Nucleus accumbens (tissue), 56 donors: Measurements from ENCODE around the gene SPINK1.
"Not testable (repeated sequence)": the region's sequence is repeated elsewhere in the genome, so short reads cannot be mapped to it uniquely, and the experiment has no call there.

ENCODE experiments used
- DNase-seq, 56 donors: peaks; one replicate each; lab custom pipeline; 2025; lab: John Stamatoyannopoulos, UW

The SPINK1 gene

DNA sequence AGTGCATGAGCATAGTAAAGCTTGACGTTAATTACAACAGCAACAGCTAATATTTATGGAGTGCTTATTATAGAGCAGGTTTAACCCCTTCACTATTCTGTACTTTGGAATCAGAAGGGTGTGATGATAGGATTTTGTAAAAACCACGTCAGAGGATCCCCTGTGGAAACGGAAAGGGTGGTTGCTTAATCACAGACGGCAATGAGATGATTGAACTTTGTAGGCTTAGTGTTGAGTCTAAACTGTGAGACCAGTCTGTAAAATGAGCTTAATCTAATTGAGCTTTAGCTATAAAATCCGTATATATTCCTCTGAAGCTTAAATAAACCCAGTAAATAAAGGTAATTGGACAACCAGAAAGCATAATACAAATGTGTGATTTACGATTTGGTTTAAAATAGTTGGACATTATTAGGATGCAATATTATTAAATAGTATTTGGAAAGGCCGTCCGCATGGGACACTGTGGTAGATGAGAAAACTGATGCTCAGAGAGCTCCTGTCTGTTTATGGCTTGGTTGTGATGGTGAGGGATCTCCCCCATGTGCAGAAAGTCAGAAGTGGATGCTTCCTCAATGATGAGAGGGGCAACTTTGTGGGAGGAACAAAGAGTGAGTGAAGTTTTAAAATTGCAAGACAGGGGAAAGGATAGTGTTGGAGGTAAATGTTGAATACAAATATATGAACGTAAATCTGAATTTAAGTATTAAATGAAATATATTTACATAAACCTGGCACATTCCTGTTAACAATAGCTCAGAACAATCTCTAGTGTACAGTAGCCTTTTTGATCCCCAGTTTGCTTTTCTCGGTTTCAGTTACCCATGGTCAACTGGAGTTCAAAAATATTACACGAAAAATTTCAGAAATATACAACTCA lies 23.7 kb upstream of the SPINK1 start:
- no peak for DNase-seq

DNA sequence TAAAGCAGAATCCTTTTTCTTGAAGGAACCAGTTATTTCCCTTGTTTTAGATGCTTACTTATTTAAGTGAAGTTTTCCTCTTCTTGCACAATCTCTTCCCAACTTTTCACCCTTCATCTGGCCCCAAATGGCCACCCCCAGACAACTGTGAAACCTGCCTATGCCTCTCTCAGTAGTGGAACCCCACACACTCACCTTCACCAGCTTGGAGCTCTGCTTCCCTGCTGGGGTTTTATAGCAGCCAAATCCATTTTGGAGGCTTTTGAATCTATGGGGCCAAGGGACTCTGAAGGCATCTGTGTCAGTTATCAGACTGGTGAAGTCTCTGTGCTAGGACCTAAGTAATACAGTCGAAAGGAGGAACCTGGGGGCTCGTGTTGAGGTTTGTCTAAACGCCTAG lies 22.9 kb upstream of the SPINK1 start:
- no peak for DNase-seq

GRCh38 chr5:147853372-147853987 lies 22.0 kb upstream of the SPINK1 start:
- DNase-seq = no peak

GRCh38 chr5:147852365-147852764 lies 20.9 kb upstream of the SPINK1 start:
- DNase-seq = no peak

GRCh38 chr5:147851578-147851977 lies 20.1 kb upstream of the SPINK1 start:
- DNase-seq = no peak

- DNase-seq = no peak
Observed at GRCh38 chr5:147849226-147849625, 17.8 kb upstream of the SPINK1 start.

DNA sequence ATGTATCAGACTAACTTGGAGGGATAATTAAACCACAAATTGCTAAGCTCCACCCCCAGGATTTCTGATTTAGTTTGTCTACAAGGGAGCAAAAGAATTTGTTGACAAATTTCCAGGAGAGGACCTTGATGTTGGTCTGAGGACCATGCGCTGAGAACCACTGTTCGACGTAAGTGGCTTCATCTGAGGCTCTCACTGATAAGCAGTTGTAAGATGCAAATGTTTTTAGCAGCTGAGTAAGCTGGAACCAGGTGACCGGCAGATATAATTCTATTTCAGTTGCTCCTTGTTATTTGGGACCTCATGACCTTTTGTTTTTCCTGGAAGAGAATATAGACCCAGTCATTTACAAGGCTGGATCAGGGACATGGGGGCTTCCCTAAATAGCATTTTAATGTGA lies 14.1 kb upstream of the SPINK1 start:
- DNase-seq = no peak

GRCh38 chr5:147844846-147845245 lies 13.4 kb upstream of the SPINK1 start:
- no peak for DNase-seq

- DNase-seq = no peak
Observed at GRCh38 chr5:147842869-147843268, 11.4 kb upstream of the SPINK1 start.

GRCh38 chr5:147836439-147836838 lies 5.0 kb upstream of the SPINK1 start:
- no peak for DNase-seq

- no peak for DNase-seq
Observed at GRCh38 chr5:147835386-147835798, 3.9 kb upstream of the SPINK1 start.

DNA sequence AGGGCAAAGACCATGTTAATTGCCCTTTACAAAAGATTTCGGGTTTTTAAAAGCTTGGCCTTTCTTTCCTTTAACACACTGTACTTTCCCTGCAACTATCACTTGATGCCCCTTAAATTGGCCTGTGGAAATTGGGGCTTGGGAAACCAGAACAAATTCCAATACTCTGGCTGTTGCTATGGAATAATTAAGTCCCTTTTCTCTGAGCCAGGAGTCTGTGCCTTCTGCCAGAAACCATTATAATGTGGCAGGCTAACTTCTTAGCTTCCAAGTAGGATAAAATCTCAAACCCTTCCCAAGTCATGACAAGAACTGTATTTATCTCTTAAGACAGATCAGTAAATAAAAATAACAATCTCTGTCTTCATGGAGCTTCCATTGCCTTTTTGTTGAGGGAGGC lies 1.1 kb upstream of the SPINK1 start:
- DNase-seq = no peak

DNA sequence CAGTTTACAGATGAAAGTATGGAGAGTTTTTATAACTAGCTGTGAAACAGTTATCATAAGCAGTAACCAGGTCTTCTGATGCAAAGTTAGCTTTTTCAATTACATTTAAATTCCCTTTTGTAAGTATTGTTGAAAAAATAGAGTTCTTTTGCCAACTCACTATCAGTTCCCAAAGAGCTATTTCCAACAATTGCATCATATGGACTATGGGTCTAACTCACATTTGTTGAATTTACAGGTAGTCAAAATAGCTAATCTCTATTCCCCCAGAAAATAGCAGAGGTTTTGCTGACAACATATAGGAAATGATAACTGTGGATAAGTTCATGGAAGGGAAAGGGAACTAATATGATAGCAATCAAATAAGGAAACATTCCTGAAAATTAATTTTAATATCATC lies 1.4 kb downstream of the SPINK1 start:
- DNase-seq = no peak

DNA sequence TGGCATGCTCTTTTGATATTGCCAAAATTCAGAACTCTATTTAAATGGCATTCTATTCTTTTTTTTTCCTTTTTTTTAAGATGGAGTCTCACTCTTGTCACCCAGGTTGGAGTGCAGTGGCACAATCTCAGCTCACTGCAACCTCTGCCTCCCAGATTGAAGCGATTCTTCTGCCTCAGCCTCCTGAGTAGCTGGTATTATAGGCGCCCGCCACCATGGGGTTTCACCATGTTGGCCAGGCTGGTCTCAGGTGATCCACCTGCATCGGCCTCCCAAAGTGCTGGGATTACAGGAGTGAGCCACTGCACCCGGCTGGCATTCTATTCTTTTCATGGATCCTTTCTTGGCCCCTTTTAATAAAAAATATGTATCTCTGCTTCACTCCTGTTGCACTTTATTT lies 4.5 kb downstream of the SPINK1 start:
- DNase-seq = not testable (repeated sequence)

DNA sequence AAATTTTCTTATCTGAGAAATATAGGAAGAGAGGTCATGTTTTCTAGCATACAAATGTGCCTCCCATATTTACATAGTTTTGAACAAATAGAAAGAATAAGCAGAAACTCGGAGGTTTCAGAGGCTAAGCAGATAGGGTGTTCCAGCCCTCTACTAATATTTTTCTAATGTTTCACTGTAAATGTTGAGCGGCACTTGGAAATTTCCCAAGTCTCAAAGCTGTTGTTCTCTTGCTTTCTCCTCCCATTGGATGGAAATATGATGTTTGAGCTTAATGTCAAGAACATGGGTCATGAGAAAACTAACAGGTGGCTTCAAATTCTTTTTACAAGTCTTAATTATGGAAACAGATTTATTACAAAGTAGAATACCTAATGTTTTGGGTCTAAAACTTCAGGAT lies 5.1 kb downstream of the SPINK1 start:
- no peak for DNase-seq

GRCh38 chr5:147822686-147823491 lies 8.6 kb downstream of the SPINK1 start:
- peak in 39 of 56 donors; percentile 1 to 75 (median 26) for DNase-seq

GRCh38 chr5:147822222-147822621 lies 9.2 kb downstream of the SPINK1 start:
- DNase-seq = not testable (repeated sequence)

DNA sequence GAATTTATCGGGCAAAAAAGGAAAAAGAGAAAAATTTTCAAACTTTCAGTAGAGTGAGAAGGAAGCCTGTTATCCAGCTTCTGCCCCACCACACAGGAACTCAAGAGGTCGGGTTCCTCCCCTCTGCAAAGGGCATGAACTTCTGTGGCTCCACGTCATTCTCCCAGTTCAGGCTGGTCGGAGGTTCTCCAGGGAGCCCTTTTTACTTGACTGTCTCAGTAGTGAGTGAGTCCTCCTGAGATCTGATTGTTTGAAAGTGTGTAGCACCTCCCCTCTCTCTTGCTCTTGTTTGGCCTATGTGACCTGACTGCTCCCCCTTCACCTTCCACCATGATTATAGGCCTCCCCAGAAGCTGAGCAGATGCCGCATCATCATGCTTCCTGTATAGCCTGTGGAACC lies 9.7 kb downstream of the SPINK1 start:
- DNase-seq = no peak

GRCh38 chr5:147819261-147819770 lies 12.2 kb downstream of the SPINK1 start:
- DNase-seq = no peak

- no peak for DNase-seq
Observed at GRCh38 chr5:147818290-147818689, 13.2 kb downstream of the SPINK1 start.

- no peak for DNase-seq
Observed at GRCh38 chr5:147813696-147814095, 17.8 kb downstream of the SPINK1 start.
